ENCODE measurements around the gene ADAMTS7.
"Not testable (repeated sequence)": the region's sequence is repeated elsewhere in the genome, so short reads cannot be mapped to it uniquely, and the experiment has no call there.

Gene ADAMTS7

DNA sequence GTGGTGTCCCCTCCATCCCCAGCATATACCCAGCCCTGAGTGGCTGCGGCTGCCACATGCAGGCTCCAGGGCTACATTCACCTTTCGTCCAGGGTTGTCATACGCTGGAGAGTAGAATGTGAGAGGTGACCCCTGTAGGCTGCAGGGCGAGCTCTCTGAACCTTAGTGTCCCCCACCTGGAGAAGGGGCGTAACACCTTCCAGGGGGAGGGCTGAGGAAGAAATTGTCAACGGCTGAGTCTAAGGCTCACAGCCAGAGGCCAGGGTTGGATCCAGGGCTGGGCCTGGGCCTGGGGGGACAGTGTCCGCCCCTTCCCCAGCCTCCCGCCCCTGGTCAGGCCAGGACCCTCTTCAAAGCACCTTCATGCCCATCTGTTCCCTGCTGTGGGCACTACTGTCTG is 53.2 kb downstream of the ADAMTS7 start:
- not testable (repeated sequence) for H2BK120ac ChIP-seq (ENCODE audit: insufficient read depth, low read length, poor library complexity); H3K9me3 ChIP-seq (ENCODE audit: insufficient read depth, low read depth, low read length); H3K23ac ChIP-seq (ENCODE audit: low read length); H2AK5ac ChIP-seq (ENCODE audit: low read length); H2BK12ac ChIP-seq (ENCODE audit: low read length); H3K18ac ChIP-seq (ENCODE audit: low read length); H3K4me2 ChIP-seq (ENCODE audit: low read length); H3K14ac ChIP-seq (ENCODE audit: low read length); H4K91ac ChIP-seq (ENCODE audit: low read depth, low read length); H2BK5ac ChIP-seq (ENCODE audit: low read depth, low read length, poor library complexity); H3K4ac ChIP-seq (ENCODE audit: low read depth, low read length); H4K12ac ChIP-seq (ENCODE audit: low read depth, low read length); H3K27me3 ChIP-seq (ENCODE audit: insufficient read depth, low read length); H3K4me3 ChIP-seq (ENCODE audit: low read depth, low read length); H3K36me3 ChIP-seq (ENCODE audit: control insufficient read depth in 1 of 2, insufficient read depth in 2 of 2, low read length in 2 of 2); H3K79me2 ChIP-seq (ENCODE audit: control insufficient read depth, insufficient read depth, low read length, poor library complexity); DNase-seq; H2AFZ ChIP-seq (ENCODE audit: insufficient read depth, low read length, poor library complexity); H3K4me1 ChIP-seq (ENCODE audit: control insufficient read depth in 1 of 2, insufficient read depth in 2 of 2, low read length in 2 of 2); H3K27ac ChIP-seq (ENCODE audit: low read depth, low read length); H3K79me1 ChIP-seq (ENCODE audit: low read length); H4K8ac ChIP-seq (ENCODE audit: low read depth, low read length); H3K9ac ChIP-seq (ENCODE audit: low read length)
- WGBS (ENCODE audit: extremely low coverage, insufficient coverage, insufficient read length), result no CpG with 5 or more reads among the region's 8 CpGs

DNA sequence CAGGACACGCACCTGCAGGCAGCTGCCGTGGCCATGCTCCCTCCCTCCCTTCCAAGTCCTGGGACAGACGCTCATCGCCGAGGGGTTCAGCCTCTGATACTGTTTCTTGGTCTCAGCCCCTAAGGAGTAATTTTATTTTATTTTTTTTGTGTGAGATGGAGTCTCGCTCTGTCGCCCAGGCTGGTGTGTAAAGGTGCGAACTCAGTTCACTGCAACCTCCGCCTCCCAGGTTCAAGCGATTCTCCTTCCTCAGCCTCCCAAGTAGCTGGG is 53.7 kb downstream of the ADAMTS7 start:
- Histone ChIP-seq H2BK12ac (ENCODE audit: low read length) (no peak overlapping the region), H3K4me3 (ENCODE audit: low read depth, low read length) (no peak overlapping the region), H3K14ac (ENCODE audit: low read length) (no peak overlapping the region), H3K79me1 (ENCODE audit: low read length) (no peaks in the 10 kb centered on the region), H2AK5ac (ENCODE audit: low read length) (no peak overlapping the region), H3K36me3 (ENCODE audit: control insufficient read depth in 1 of 2, insufficient read depth in 2 of 2, low read length in 2 of 2) (no peaks in the 10 kb centered on the region), H3K4me2 (ENCODE audit: low read length) (no peak overlapping the region), H4K8ac (ENCODE audit: low read depth, low read length) (no peak overlapping the region), H3K23ac (ENCODE audit: low read length) (no peak overlapping the region), H4K91ac (ENCODE audit: low read depth, low read length) (no peak overlapping the region), H2AFZ (ENCODE audit: insufficient read depth, low read length, poor library complexity) (no peak overlapping the region), H4K12ac (ENCODE audit: low read depth, low read length) (no peak overlapping the region), H3K27me3 (ENCODE audit: insufficient read depth, low read length) (no peaks in the 10 kb centered on the region), H3K9ac (ENCODE audit: low read length) (no peak overlapping the region), H3K4me1 (ENCODE audit: control insufficient read depth in 1 of 2, insufficient read depth in 2 of 2, low read length in 2 of 2) (peaks cover 0 to 5% of the 10 kb centered on the region in 2 experiments), H3K79me2 (ENCODE audit: control insufficient read depth, insufficient read depth, low read length, poor library complexity) (no peaks in the 10 kb centered on the region), H3K18ac (ENCODE audit: low read length) (no peak overlapping the region), H2BK120ac (ENCODE audit: insufficient read depth, low read length, poor library complexity) (no peak overlapping the region), H3K27ac (ENCODE audit: low read depth, low read length) (no peak overlapping the region), H3K4ac (ENCODE audit: low read depth, low read length) (no peak overlapping the region), H3K9me3 (ENCODE audit: insufficient read depth, low read depth, low read length) (no peaks in the 10 kb centered on the region), H2BK5ac (ENCODE audit: low read depth, low read length, poor library complexity) (no peak overlapping the region)
- no peak for DNase-seq
- WGBS (ENCODE audit: extremely low coverage, insufficient coverage, insufficient read length), result no CpG with 5 or more reads among the region's 10 CpGs

DNA sequence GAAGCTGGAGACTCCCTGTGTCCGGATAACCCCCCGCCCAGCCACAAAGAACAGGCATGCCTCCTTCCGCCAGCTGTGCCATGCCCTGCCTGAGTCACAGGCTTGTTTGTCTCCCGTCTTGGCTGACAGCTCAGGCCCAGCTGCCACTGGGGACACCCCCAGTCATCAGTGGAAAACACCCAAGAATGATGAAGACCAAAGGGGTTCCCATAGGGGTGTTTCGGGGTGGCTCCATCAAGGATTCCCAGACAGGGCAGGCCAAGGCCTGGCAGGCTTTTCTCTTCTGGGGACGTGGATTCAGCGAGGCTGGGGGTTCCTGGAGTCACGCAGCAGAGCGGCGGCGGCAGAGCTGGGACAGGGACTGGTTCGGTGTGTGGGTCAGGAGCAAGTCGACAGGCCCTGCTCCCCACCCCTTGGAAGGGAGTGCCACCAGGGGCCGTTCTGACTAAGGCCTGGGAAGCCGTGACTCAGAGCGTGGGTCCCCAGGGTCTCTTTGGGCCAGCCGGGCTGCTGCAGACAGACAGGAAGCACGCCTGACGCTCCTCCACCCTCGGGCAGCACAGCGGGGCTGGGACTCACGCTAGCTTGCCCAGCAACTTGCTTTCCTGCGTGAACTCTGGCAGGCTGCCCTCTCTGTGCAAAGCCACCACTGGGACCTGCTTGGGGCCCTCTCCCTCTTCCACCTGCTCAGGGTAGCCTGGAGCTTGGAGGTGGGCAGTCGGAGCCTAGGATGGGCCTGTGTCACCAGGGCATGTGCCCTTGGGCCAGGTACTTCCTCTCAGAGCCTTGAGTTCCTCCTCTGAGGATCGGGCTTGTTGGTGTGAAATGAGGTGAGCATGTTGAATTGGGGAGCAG is 54.3 kb downstream of the ADAMTS7 start:
- H2BK12ac ChIP-seq (ENCODE audit: low read length); H3K18ac ChIP-seq (ENCODE audit: low read length); H3K79me1 ChIP-seq (ENCODE audit: low read length); H3K9me3 ChIP-seq (ENCODE audit: insufficient read depth, low read depth, low read length); H4K12ac ChIP-seq (ENCODE audit: low read depth, low read length); H3K4me2 ChIP-seq (ENCODE audit: low read length); H2AK5ac ChIP-seq (ENCODE audit: low read length); H3K4me1 ChIP-seq (ENCODE audit: control insufficient read depth in 1 of 2, insufficient read depth in 2 of 2, low read length in 2 of 2); H4K8ac ChIP-seq (ENCODE audit: low read depth, low read length); H3K9ac ChIP-seq (ENCODE audit: low read length); H2BK120ac ChIP-seq (ENCODE audit: insufficient read depth, low read length, poor library complexity); H3K23ac ChIP-seq (ENCODE audit: low read length); H2AFZ ChIP-seq (ENCODE audit: insufficient read depth, low read length, poor library complexity); H4K91ac ChIP-seq (ENCODE audit: low read depth, low read length); H3K4me3 ChIP-seq (ENCODE audit: low read depth, low read length); H3K4ac ChIP-seq (ENCODE audit: low read depth, low read length); H3K14ac ChIP-seq (ENCODE audit: low read length); H3K79me2 ChIP-seq (ENCODE audit: control insufficient read depth, insufficient read depth, low read length, poor library complexity); H2BK5ac ChIP-seq (ENCODE audit: low read depth, low read length, poor library complexity); H3K27ac ChIP-seq (ENCODE audit: low read depth, low read length); H3K27me3 ChIP-seq (ENCODE audit: insufficient read depth, low read length); H3K36me3 ChIP-seq (ENCODE audit: control insufficient read depth in 1 of 2, insufficient read depth in 2 of 2, low read length in 2 of 2): not testable (repeated sequence)
- WGBS (ENCODE audit: extremely low coverage, insufficient coverage, insufficient read length), result no CpG with 5 or more reads among the region's 25 CpGs
- peak; percentile 9 to 25 for DNase-seq

DNA sequence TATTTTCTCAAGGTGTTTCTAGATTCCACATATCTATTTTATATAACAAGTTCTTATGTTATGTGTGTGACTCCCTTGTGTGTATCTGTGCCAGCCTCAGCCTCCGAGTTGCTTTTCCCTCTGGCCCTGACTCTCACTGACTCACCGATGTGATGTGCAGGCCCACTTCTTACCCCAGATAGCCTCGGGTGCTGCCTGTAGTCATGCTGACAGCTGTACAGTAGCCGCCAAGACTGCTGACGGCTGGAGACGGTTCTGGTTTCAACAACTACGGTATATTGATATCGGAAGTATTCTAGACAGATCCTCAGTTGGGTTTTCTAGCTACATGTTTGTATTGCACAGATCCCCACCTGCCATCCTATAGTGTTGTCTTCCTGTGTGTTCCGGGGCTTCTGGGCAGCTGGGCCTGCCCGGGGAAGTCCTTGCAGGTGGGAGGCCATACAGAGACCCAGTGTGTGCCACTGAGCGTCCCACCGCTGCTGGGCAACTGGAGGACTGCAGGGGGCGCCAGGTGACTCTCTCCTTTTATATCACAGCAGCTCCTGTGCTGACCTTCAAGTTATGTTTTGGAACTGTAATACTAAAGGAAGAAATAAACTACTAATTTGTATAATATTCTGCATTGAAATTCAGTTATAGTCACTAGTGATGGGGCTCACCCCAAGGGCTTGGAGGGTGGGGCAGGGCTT is 55.2 kb downstream of the ADAMTS7 start:
- H4K91ac ChIP-seq (ENCODE audit: low read depth, low read length); H2BK5ac ChIP-seq (ENCODE audit: low read depth, low read length, poor library complexity); H3K27me3 ChIP-seq (ENCODE audit: insufficient read depth, low read length); H3K27ac ChIP-seq (ENCODE audit: low read depth, low read length); H4K12ac ChIP-seq (ENCODE audit: low read depth, low read length); H3K4me2 ChIP-seq (ENCODE audit: low read length); H3K9ac ChIP-seq (ENCODE audit: low read length); H3K9me3 ChIP-seq (ENCODE audit: insufficient read depth, low read depth, low read length); H3K79me2 ChIP-seq (ENCODE audit: control insufficient read depth, insufficient read depth, low read length, poor library complexity); H3K79me1 ChIP-seq (ENCODE audit: low read length); H3K4me3 ChIP-seq (ENCODE audit: low read depth, low read length); H3K4ac ChIP-seq (ENCODE audit: low read depth, low read length); H2AFZ ChIP-seq (ENCODE audit: insufficient read depth, low read length, poor library complexity); H3K4me1 ChIP-seq (ENCODE audit: control insufficient read depth in 1 of 2, insufficient read depth in 2 of 2, low read length in 2 of 2); H3K23ac ChIP-seq (ENCODE audit: low read length); H3K36me3 ChIP-seq (ENCODE audit: control insufficient read depth in 1 of 2, insufficient read depth in 2 of 2, low read length in 2 of 2); H3K14ac ChIP-seq (ENCODE audit: low read length); H2BK12ac ChIP-seq (ENCODE audit: low read length); H2BK120ac ChIP-seq (ENCODE audit: insufficient read depth, low read length, poor library complexity); H2AK5ac ChIP-seq (ENCODE audit: low read length); H4K8ac ChIP-seq (ENCODE audit: low read depth, low read length); H3K18ac ChIP-seq (ENCODE audit: low read length): not testable (repeated sequence)
- WGBS (ENCODE audit: extremely low coverage, insufficient coverage, insufficient read length), result no CpG with 5 or more reads among the region's 13 CpGs
- DNase-seq, result peak; percentile 75 to 84
